AG10803 (cell line): ENCODE results near the gene FAM180B.
"Not testable (repeated sequence)": the region's sequence is repeated elsewhere in the genome, so short reads cannot be mapped to it uniquely, and the experiment has no call there.

Experiments
- DNase-seq: peaks from one replicate; pipeline ENCODE4 v3.0.0; 2010; ENCODE audit warnings: low read depth
- H3K4me3 ChIP-seq: 2 replicates; pipeline ENCODE4 v1.5.1; 2011; ENCODE audit warnings: mild to moderate bottlenecking, low read length, control low read depth
- TF ChIP-seq, protein P1 (sequence below): conservative IDR thresholded peaks from 2 replicates; pipeline ENCODE4 v1.5.1; 2011; ENCODE audit warnings: mild to moderate bottlenecking, low read length, control low read depth, inconsistent platforms

The FAM180B gene, protein sequence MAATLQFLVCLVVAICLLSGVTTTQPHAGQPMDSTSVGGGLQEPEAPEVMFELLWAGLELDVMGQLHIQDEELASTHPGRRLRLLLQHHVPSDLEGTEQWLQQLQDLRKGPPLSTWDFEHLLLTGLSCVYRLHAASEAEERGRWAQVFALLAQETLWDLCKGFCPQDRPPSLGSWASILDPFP

DNA sequence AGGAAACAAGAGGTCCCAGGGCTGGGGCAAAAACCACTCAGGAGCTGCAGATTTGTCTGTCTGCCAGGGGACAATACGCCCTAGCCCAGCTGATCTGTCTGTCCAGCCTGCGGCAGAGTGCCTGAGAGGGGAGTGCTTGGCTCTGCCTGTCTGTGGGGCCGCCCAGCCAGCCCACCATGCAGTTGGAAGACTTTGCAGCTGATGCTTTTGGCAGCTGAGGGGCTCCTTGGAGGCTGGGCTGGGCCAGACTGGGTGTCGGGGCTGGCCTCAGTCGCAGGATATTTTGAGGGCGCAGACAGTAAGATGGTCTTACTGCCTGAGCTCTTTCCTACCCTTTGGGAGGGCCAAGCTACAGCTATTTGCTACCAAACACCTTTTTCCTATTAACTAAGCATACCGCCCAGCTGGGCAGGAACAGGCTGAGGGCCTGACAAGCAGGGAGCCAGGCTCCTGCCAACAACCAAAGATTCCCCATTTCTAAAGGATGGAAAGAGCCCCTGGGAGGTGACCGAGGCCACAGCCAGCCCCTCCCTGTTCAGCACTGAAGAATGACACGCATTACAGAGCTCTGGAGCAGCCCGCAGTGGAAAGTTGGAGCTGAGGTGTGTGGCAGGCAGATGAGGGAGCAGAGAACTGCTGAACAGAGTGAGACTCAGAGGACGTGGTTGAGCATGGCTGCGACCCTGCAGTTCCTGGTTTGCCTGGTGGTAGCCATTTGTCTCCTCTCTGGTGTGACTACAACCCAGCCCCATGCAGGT lies at the start of gene FAM180B:
Gene FAM180B (plus strand): TSS at position 581 of the 758 bp plus-strand sequence. CDS start 91 bp downstream, at position 672.
- TF ChIP-seq, protein P1, sequence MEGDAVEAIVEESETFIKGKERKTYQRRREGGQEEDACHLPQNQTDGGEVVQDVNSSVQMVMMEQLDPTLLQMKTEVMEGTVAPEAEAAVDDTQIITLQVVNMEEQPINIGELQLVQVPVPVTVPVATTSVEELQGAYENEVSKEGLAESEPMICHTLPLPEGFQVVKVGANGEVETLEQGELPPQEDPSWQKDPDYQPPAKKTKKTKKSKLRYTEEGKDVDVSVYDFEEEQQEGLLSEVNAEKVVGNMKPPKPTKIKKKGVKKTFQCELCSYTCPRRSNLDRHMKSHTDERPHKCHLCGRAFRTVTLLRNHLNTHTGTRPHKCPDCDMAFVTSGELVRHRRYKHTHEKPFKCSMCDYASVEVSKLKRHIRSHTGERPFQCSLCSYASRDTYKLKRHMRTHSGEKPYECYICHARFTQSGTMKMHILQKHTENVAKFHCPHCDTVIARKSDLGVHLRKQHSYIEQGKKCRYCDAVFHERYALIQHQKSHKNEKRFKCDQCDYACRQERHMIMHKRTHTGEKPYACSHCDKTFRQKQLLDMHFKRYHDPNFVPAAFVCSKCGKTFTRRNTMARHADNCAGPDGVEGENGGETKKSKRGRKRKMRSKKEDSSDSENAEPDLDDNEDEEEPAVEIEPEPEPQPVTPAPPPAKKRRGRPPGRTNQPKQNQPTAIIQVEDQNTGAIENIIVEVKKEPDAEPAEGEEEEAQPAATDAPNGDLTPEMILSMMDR, result no peak
- no peak within 1 kb of the TSS for H3K4me3 ChIP-seq
- no peak for DNase-seq

DNA sequence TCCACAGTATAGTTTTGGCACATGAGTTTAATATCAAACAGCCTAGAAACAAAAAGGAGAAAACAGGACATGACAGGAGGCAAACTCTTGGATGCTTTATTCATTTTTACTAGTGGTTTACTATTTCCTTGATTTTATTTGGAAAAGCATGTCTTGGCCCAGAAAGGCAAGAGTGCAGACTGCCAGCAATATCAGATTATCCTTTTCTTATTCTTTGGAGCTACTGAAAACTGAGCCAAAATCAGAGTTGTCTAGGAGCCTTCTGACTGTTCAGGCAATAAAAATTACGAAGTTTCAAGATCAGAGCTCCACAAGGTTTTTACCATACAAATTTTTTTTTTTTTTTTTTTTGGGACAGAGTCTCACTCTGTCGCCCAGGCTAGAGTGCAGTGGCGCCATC lies 49.6 kb upstream of the FAM180B start:
- DNase-seq, result no peak
- H3K4me3 ChIP-seq, result no peak overlapping the region
- TF ChIP-seq, protein P1, result no peak

- no peak for DNase-seq
- TF ChIP-seq, protein P1, result no peak
- no peak overlapping the region for H3K4me3 ChIP-seq
These were observed 47.5 kb upstream of the FAM180B start for GRCh38 chr11:47538741-47539565.

- no peak overlapping the region for H3K4me3 ChIP-seq
- DNase-seq, result no peak
- TF ChIP-seq, protein P1, result no peak
These were observed 46.8 kb upstream of the FAM180B start for GRCh38 chr11:47539681-47540039.

DNA sequence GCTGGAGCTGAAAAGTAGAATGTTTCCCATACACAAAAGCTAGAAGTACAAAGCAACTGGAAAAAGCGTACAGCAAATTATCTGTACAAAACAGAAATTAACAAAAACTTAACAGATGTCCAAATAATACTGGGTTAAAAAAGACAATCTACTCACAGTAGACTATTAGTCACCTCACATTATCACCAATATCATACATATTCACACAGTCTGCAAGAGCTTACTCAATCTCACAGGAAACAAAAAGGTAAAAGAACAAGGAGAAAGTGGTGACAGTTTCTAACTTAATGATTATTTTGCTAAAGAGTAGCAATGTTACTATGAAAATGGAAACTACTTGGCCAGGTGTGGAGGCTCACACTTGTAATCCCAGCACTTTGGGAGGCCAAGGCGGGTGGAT lies 45.4 kb upstream of the FAM180B start:
- H3K4me3 ChIP-seq, result no peak overlapping the region
- TF ChIP-seq, protein P1, result no peak
- DNase-seq, result no peak

DNA sequence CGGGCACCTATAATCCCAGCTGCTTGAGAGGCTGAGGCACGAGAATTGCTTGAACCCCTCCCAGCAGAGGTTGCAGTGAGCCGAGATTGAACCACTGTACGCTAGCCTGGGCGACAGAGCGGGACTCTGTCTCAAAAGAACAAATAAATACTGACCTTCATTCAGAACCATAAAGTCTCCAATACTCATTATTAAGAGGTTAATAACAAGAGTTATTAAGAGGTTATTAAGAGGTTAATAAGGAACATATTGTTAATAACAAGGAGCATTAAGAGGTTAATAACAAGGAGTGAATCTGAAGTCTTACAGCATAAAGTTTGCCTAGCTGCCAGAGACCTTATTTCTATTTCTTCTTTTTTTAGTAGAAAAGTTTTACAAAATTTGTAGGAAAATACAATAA lies 41.2 kb upstream of the FAM180B start:
- no peak for DNase-seq
- TF ChIP-seq, protein P1, result no peak
- H3K4me3 ChIP-seq, result no peak overlapping the region

GRCh38 chr11:47546274-47546673 lies 40.2 kb upstream of the FAM180B start:
- DNase-seq, H3K4me3 ChIP-seq: not testable (repeated sequence)
